Measurements from ENCODE around the gene DDAH2. TPM values are rescaled to one million over a fixed set of nuclear protein-coding genes. Genes with fewer than 3 reads are reported as not detected.
A peak's percentile ranks its signal among the peaks of the same experiment; 100 is the strongest.

Gene DDAH2
- total RNA-seq, 1 donor from 2014 or later = 126 TPM

DNA sequence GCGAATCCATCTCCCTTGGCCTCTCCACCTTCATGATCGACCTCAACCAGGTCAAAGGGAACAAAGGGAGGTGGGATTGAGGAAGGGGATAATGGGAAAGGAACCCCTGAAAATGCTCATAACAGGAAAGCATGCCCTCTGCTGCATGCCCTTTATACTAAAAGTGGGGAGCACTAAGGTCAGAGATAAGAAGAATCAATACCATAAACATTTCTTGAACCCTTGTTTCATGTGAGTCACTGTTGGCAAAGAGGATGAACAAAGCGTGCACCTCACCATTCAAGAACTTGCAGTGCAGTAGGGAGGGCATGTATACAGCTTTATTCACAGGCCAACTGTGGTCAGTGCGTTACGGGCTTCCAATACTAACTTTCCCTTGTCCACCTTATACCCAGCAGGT is 31.7 kb upstream of the DDAH2 start:
- DNase-seq = no peak

DNA sequence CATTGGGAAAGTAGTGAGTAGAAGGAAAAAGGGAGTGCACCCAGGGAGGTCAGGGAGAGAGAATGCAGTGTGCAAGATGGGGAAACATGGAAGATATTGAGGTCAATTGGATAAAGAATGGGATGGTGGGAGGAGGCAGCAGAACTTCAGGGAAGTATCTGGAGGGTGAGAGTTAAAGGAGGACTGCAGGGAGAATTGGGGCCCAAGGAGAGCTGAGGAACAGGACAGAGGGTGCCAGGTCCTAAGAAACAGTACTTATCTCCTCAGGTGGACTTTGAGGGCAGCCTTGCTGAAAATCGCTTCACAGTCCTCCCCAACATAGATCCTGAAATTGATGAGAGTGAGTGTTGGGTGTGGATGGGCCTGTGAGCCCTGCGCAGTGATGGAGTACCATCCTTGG is 29.2 kb upstream of the DDAH2 start:
- DNase-seq = no peak

DNA sequence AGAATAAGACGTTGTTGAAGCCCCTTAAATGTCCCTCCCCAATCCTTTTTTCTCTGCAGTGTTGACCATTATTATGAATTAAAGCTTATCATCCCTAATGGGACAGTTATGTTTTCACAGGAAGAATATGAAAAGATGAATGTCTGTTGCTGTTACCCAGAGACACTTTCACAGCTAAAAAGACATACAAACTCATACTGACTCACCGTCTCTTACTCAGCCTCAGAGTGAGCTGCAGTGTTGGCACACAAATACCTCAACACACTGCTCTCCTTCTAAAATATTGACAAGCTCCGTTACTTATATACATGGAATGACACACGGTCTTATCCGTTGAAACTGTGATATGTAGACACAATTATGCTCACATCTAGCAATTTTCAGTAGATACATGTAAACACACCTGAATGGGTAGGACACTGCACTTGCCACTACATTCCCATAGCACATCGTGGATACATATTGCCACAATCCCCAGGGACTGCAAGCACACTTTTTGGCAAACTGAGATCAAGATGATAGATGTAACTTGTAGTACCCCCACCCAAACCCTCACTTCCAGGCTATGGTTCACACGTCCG is 23.7 kb upstream of the DDAH2 start:
- DNase-seq = no peak

DNA sequence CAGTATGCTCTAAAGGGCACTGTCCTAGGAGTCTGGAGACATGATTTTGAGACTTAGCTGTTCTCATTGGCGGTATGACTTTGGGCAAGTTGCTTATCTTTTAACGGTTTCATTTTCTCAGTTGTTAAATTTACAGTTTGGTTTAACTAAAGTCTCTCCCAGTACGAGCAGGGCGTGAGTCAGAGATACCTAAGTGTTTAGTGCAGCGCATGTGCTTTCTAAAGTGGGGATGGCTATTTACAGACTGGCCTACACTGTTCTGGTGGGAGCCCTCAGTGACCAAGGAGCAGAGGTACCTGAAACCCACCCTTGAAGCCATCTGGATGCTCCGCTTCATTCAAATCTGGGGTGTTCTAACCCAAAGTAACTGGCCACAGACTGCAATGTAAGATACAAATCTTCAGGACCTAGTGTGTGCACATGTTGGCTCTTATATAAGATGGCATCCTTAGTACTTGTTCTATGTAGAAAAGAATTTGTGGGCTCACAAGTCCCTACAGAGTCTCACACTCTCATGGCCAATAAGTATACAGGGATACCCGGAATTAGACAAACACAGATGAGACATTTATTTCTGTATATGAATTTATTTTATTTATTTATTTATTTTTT is 21.4 kb upstream of the DDAH2 start:
- no peak for DNase-seq

DNA sequence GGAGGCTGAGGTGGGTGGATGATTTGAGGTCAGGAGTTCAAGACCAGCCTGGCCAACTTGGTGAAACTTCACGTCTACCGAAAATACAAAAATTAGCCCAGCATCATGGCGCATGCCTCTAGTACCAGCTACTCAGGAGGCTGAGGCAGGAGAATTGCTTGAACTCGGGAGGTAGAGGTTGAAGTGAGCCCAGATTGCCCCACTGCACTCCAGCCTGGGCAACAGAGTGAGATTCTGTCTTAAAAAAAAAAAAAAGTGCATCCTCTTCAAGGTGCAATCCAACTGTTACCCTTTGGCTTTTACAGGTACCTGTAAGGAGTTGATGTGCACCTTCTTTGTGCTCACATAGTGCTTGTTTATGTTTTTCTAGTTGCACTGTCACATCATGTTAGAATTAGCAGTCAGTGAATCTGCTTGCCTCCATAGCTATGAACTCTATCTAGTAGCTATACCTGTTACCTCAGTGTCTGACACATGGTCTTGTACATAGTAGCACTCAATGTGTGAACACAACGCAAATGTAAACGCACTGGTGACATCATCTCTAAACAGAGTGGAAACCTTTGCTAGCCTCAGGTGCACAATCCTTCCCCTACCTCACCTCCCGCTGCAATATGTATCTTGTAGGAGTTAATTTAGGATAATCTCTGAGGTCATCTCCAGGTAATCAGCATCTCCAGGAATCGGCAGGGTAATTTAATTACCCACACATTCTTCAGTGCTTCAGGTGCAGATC is 20.4 kb upstream of the DDAH2 start:
- DNase-seq = no peak

DNA sequence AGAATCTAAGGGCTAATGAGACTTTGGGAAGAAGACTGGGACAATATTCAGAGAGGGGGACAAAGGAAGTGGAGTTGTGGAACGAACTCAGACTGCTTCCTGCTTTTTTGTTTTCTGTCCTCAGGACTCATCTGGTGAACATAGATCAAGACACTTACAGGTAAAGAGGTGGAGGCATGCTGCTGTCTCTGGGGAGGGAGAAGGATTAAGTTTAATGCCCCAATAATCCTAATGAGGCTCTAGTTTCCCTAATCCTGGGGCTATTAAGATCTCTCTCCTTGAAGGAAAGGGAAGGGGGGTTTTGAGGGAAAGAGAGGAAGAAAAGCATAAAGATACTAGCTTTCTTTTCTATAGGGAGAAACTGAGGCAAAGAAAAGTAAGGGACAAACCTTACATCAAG is 15.3 kb upstream of the DDAH2 start:
- no peak for DNase-seq

DNA sequence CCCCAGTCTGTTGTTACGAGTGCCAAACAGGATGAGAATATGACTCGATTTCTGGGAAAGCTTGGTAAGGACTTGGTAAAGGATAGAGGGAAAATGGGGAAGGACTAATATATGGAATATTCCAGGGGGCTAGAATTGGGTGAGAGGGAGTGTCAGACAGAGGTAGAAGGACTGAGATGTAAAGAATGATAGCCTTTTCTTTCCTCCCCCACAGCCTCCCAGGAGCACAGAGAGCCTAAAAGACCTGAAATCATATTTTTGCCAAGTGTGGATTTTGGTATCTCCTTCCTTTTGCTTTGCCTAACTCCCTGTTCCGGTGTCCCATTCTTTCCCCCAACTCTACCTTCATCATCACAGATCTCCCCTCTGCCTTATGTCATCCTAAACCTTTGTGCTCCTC is 13.8 kb upstream of the DDAH2 start:
- no peak for DNase-seq

DNA sequence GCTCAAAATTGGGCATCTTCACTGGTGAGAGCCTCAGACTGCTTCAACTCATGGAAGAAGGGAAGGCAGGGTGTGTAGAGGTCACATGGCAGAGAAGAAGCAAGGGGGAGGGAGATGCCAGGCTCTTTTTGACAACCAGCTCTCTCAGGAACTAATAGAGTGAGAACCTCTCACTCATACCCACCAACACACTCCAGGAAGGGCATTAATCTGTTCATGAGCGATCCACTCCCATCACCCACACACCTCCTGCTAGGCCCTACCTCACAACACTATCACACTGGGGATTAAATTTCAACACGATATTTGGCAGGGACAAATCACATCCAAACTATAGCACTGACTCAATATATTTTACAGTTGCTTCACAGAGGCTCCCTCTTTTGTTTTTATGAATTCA is 12.7 kb upstream of the DDAH2 start:
- DNase-seq = no peak

DNA sequence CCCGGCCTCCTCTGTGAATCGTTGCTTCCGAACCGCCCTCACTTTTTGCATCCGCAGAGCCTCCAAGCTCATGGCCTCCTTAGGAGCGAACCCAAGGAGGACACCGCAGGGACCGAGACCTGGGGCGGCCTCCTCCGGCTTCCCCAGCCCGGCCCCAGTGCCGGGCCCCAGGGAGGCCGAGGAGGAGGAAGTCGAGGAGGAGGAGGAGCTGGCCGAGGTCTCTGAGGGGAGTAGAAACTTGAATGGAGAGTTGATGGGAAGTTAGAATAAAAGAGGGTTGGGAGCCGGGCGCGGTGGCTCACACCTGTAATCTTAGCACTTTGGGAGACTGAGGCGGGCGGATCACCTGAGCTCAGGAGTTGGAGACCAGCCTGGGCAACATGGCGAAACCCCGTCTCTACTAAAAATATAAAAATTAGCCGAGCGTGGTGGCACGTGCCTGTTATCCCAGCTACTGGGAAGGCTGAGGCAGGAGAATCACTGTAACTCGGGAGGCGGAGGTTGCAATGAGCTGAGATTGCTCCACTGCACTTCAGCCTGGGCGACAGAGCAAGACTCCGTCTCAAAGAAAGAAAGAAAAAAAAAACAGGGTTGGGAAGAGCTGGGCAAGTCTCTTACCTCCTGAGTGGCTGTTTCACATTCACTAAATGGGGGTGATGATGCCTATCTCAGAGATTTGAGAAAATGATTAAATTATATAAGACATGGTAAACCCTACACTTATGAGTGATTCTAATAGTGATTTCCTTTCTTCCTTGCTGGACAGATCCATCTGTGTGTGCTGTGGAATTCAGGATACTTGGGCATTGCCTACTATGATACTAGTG is 11.5 kb upstream of the DDAH2 start:
- peak; percentile 53 for DNase-seq

DNA sequence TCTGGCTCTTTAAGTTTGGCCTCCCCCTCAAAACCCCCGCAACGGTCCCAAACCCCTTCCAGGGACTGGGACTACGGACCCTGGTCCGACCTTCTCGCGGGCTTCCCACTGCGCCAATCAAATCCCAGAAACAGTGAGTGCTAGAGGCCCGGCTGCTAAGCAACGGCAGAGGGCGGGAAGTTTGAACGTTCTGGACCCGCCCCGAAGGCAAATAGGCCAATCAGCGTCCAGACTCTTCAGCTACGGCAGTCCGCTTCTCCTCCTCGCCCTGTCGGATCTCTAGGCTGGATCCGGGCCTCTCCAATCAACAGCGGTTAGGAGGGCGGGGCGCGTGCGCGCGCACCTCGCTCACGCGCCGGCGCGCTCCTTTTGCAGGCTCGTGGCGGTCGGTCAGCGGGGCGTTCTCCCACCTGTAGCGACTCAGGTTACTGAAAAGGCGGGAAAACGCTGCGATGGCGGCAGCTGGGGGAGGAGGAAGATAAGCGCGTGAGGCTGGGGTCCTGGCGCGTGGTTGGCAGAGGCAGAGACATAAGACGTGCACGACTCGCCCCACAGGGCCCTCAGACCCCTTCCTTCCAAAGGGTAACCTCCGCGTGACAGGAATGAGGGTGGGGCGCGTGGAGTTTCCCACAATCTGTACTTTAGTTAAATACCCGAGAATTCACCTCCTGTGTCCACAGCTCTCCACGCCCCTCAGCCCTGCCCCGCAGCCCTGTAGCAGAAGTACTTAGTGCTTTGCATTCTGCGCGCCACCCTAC is 10.7 kb upstream of the DDAH2 start, which contains the start of gene MSH5:
Gene MSH5 (plus strand): TSS at position 367 of the 758 bp plus-strand sequence. CDS start 462 bp downstream, outside the sequence.
- peak; percentile 99 for DNase-seq

DNA sequence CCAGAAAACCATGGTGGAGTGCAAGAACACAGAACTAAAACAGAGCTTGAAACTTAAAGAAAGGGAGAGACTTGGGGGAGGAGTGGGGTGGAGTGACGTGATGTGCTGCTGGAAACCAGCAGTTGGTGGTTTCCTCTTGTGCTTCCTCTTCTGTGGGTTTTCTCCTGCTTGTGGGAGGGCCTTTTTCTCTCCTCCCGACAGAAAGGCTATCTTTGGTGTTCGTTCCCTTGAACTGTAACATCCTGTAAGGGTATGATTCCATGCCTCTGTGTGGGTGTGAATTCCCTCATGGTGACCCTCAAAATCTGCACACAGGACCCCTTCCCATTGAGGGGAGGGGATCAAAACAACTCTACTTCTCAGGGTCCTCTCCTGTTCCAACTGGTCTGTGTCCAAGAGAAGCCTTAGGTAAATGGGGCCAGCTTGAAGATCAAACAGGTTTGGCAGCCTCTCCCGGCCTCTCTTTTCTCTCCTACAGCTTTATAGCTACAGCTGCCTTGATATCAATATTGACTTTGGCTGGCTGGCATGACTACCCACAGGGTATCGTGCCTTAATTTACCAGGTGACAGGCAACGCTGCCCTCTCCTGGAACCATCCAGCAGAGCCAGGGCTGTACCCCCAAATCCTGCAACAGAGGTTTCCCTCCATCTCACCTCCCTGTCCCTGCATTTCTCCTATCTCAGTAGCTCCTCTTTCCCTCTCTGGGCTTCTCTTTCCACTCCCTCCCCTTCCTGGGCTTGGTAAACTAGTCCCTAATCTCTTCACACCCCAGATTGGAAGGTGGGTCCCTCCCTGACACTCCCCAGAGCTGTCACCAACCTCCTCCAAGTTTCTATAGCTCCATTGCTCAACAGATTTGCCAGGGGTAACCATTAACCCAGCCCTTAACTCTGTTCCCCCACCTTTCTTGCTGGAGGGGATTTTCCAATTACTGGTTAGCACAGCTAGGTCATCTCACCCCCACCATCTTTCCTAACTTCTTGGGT is 9.2 kb upstream of the DDAH2 start:
- DNase-seq = peak; percentile 95

DNA sequence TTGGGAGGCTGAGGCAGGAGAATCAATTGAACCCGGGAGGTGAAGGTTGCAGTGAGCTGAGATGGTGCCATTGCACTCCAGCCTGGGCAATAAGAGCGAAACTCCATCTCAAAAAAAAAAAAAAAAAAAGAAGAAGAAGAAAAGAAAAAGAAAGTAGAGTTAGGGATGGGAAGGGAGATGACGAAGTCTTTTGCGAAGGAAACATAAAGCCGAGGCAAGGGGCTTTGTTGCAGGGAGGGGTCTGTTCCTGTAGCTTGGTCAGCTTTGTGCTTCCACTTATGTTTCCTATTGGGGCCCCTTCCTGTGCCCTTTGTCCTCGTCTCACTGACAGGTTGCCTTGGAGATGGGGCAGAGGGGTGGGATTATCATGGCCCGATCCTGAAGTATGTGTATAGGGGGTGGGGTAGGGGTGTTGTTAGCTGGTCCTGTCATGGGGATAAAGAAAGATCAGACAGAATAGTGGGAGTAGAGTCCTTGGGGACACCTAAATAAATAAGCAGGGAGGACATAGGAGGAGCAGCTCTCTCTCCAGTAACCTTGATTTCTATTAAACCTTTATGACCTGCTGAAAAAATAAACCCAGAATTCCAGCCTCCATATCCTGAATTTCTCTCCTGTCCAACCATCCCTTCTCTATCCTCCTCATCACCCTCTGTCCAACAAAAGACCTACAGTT is 8.4 kb upstream of the DDAH2 start:
- peak; percentile 84 for DNase-seq

DNA sequence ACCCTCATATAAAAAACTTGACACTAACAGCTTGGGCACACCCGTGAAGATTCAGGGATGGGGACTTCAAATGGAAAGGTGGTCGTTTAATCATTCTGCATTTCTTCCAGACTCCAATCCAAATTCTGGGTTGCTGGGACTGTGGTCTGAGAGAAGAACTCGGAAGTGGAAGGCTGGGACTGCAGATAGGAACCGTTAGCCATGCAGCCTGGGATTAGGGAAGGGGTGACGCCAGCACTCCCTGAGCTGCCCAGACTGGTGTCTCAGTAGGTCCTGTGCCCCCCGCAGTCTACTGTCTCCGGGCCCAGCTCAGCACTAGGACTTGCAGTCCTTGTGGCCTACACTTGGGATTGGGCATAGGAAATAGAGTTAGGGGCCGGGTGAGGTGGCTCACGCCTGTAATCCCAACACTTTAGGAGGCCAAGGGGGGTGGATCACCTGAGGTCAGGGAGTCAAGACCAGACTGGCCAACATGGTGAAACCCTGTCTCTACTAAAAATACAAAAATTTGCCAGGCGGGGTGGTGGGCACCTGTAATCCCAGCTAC is 7.7 kb upstream of the DDAH2 start:
- DNase-seq = peak; percentile 23

DNA sequence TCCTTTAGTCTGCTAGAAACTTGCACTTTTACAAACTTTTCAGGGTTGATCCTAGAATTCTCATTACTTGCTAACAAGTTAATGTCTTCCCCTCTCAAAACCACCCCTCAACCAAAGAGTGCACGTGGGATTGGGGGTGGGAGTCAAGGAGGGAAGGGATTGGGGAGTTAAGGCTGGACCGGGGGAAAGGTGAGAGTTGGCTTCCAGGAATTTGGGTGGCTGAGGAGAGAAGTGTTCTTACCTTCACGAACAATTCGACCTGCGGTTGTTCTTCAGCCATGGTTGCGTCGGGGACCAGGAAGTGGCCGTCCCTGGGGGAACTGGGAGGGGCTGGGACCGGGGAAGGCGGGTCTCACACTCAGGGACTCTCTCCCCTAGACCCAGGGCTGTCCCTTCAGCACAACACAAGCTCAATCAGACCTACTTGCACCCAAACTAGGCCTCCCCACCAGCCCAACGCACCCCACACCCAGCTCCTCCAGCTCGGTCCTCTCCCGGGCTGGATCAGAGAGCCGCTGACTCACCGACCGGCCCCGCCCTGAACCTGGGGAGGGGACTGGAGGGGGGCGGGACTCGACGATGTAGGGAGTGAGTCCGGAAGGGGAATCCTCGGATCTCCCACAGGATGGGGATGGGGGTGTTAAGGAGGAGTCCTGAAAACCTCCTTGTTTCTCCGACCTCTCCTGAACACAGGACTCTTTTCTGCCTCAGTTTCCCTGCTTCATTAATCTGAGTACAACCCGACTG is 7.1 kb upstream of the DDAH2 start, which contains the start of gene CLIC1:
Gene CLIC1 (minus strand): TSS at position 510 of the 747 bp plus-strand sequence. CDS start 230 bp downstream, at position 280.
- DNase-seq = peak; percentile 83

DNA sequence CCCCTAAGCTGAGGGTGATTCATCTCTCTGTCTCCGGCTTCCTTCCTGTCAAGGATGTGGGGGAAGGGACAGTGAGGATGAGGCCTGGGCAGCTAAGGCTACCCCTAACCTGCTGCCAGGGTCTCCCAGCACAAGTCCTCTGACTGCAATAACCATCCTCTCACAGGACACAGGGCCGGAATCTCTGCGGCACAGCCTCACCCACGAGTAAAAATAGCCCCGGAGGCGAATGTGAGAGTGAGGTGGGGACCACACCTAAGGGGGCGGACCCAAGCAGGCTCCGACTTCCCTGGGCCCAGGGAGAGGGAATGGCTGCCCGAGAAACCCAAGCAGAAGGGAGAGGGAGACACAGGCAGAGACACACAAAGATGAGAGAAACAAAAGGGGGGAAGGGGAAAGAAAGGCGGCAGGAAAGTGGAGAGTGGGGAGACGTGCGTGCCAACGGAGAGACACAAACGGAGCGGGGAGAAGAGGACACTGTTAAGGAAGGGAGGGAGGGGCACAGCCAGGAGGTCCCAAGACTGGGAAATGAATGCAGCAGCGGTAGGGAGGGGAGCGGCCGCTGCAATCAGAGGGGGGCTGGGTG is 5.8 kb upstream of the DDAH2 start:
- DNase-seq = peak; percentile 88

DNA sequence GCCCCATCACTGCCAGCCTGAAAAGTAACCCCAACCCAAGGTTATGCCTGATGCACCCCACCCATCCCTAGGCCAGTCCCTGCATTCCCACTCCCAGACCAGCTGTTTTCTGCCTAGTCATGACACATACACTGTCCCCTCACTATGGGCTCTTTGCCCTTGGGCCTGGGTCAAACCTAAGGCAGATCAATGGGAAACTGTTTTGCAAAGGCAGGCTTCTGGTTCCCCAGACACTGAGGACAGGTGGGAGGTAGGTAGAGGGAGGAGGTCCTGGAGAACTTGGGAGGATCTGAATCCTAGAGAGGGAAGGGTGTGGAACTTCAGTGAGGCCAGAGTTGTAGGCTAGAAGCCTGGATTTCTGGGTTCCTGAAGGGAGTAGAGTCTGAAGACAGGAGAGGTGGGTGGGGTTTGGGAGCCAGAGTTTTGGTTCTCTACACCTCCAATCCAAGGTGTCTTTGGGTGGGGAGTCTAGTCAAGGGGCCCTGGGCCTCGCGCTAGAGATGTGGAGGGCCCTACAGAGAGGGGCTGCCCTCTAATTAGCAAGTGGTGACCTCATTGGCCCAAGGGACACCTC is 5.2 kb upstream of the DDAH2 start:
- no peak for DNase-seq

DNA sequence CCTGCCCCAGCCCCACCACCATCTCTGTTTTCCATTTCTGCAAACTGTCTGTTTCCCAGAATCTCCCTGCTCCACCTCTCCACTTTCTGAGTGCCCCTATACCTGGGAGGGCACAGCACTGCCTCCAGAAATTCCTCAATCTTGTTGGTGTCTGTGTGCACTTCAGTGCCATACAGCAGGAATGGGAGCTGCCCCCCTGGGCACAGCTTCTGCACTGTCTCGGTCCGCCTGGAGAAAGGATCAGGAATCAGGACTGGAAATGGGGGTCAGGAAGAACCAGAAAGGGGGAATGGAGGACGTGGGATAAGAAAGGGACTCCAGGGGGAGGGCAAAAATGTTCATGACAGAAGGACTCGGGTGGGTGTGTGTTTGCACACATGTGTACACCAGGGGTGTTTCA is 4.6 kb upstream of the DDAH2 start:
- no peak for DNase-seq

DNA sequence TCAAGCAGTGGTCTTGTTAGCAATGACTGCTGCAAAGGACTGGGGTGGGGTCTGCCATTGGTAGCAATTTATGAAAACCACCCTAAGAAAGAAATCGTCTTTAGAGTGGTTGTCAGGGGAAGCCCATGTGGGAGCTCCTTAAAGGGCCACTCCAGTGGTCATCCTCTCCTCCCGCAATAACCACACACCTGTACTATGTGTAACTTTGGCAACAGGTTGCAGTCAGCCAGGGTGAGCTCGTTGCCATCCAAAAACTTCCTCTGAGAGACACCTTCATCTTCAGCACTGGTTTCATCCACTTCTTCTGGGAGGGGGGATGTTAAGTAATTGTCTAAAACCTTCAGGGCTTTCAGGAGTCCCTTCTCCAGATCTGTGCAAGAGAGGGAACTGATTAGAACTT is 2.9 kb upstream of the DDAH2 start:
- DNase-seq = no peak
